ENCODE data around the gene MLF1.
"Not testable (repeated sequence)": the region's sequence is repeated elsewhere in the genome, so short reads cannot be mapped to it uniquely, and the experiment has no call there.

- not testable (repeated sequence) for TF ChIP-seq CTCF (IDR thresholded peaks at IDR 0.05); EZH2 (IDR thresholded peaks at IDR 0.05; ENCODE audit: borderline replicate concordance, insufficient read depth, low read depth, low read length, poor library complexity, severe bottlenecking)
Observed at GRCh38 chr3:158549938-158550337, 21.1 kb upstream of the MLF1 start.

Data from B cell (primary cell).